Uterine smooth muscle cell (primary cell): ENCODE data around the gene CORO2A. TPM values are rescaled to one million over a fixed set of nuclear protein-coding genes. Genes with fewer than 3 reads are reported as not detected.

ENCODE experiments used
- total RNA-seq: library from RNA; depleted of rRNA; stranded (reverse); fragments of >200 nt; gene quantifications from 2 replicates; pipeline ENCODE4 v1.2.3, GENCODE V29; 2014

CORO2A gene
- 0.12 and 0.44 TPM in 2 replicates for total RNA-seq

GRCh38 chr9:98192503-98193335 lies at the start of gene CORO2A:
Gene CORO2A, minus strand, starts transcription at chr9:98192637. Its CDS starts 34,977 bp downstream, at chr9:98157660.

GRCh38 chr9:98118640-98119601 lies 73.5 kb downstream of the CORO2A start, which contains the start of gene TRIM14:
Gene TRIM14, minus strand, starts transcription at chr9:98119222. Its CDS starts 34 bp downstream, at chr9:98119188.

Other genes starting within 250 kb of the CORO2A start
- gene ANP32B, start 209.3 kb downstream of the CORO2A start, total RNA-seq: 9.5 and 10.4 TPM in 2 replicates
- gene NANS, start 135.9 kb downstream of the CORO2A start, total RNA-seq: 131 and 154 TPM in 2 replicates
- gene TRIM14, start 73.4 kb downstream of the CORO2A start, total RNA-seq: 7.7 and 12.0 TPM in 2 replicates
- 24.5 and 34.3 TPM in 2 replicates for gene TBC1D2, start 63.0 kb upstream of the CORO2A start, total RNA-seq